PC-9 (cell line): ENCODE data around the gene MANBA. TPM values are rescaled to one million over a fixed set of nuclear protein-coding genes. Genes with fewer than 3 reads are reported as not detected.

Source experiments
- BruUV-seq: library from RNA; stranded (reverse); fragments of 400-500 nt; replicated peaks from 2 replicates; lab custom pipeline; 2021; lab: Mats Ljungman, UMichigan
- CTCF ChIA-PET: fragments of 300-600 bp; sonication (Branson Sonifier 250); formaldehyde crosslinking; loops from one replicate; lab custom pipeline; 2022; ENCODE audit warnings: antibody characterized with exemption; lab: Charles Lee
- POLR2A ChIA-PET: fragments of 300-600 bp; sonication (Branson Sonifier 250); formaldehyde crosslinking; loops from one replicate; lab custom pipeline; 2022; ENCODE audit warnings: antibody characterized with exemption; ENCODE audit not compliant: unreplicated experiment; lab: Charles Lee
- DNase-seq, 2 experiments: peaks; one replicate each; pipeline versions ENCODE4 v3.0.0 to v3.0.0-alpha.2; 2015 to 2022; ENCODE audit warnings: mixed read lengths in 1 of 2
- H2AFZ ChIP-seq: fragments of 200-600 bp; sonication (generic); 2 replicates; pipeline ENCODE4 v1.8.1; 2017; ENCODE audit warnings: antibody characterized with exemption
- H3F3A ChIP-seq: fragments of 200-600 bp; sonication (generic); 2 replicates; pipeline ENCODE4 v1.8.1; 2017; ENCODE audit warnings: antibody characterized with exemption, mild to moderate bottlenecking, low read depth; ENCODE audit not compliant: insufficient read depth
- H3K27ac ChIP-seq: fragments of 200-600 bp; sonication (generic); 2 replicates; pipeline ENCODE4 v1.6.1; 2016; ENCODE audit warnings: mixed run types
- H3K27me3 ChIP-seq: fragments of 200-600 bp; sonication (generic); 2 replicates; pipeline ENCODE4 v1.6.1; 2016; ENCODE audit warnings: low read depth, mixed run types; ENCODE audit not compliant: insufficient read depth
- H3K36me3 ChIP-seq: fragments of 200-600 bp; sonication (generic); 2 replicates; pipeline ENCODE4 v1.6.1; 2016; ENCODE audit warnings: low read depth, mixed run types
- H3K4me1 ChIP-seq: fragments of 200-600 bp; sonication (generic); replicated peaks from 2 replicates; pipeline ENCODE4 v1.6.1; 2016; ENCODE audit warnings: mixed run types; ENCODE audit not compliant: insufficient read depth
- H3K4me2 ChIP-seq: fragments of 200-600 bp; sonication (generic); 2 replicates; pipeline ENCODE4 v1.6.1; 2017; ENCODE audit warnings: mixed run types
- H3K4me3 ChIP-seq: fragments of 200-600 bp; sonication (generic); 2 replicates; pipeline ENCODE4 v1.6.1; 2016; ENCODE audit warnings: mixed run types
- H3K79me2 ChIP-seq: fragments of 200-600 bp; sonication (generic); 2 replicates; pipeline ENCODE4 v1.6.1; 2017; ENCODE audit warnings: low read depth, mixed run types
- H3K9me2 ChIP-seq: fragments of 200-600 bp; sonication (generic); 2 replicates; pipeline ENCODE4 v1.8.1; 2017; ENCODE audit warnings: mild to moderate bottlenecking; ENCODE audit not compliant: insufficient read depth
- H3K9me3 ChIP-seq: fragments of 200-600 bp; sonication (generic); 2 replicates; pipeline ENCODE4 v1.8.1; 2016; ENCODE audit warnings: low read depth; ENCODE audit not compliant: insufficient read depth
- H4K20me1 ChIP-seq: fragments of 200-600 bp; sonication (generic); 2 replicates; pipeline ENCODE4 v1.8.1; 2017; ENCODE audit not compliant: insufficient read depth
- EZH2 ChIP-seq: fragments of 200-600 bp; sonication (generic); IDR thresholded peaks from 2 replicates; pipeline ENCODE4 v1.8.0; 2017; ENCODE audit warnings: antibody characterized with exemption, low read depth
- intact Hi-C: fragments of 100-400 bp; cut with micrococcal nuclease; formaldehyde crosslinking; loops from one replicate; pipeline ENCODE4 v1.10.0; 2022; ENCODE audit not compliant: unreplicated experiment
- total RNA-seq: library from RNA; stranded (reverse); gene quantifications from 2 replicates; pipeline ENCODE4 v1.2.3, GENCODE V29; 2021
- TF ChIP-seq, protein P1 (sequence below): fragments of 200-600 bp; sonication (generic); conservative IDR thresholded peaks from 2 replicates; pipeline ENCODE4 v1.6.1; 2017; ENCODE audit warnings: mixed run types, antibody characterized with exemption, mild to moderate bottlenecking, moderate library complexity

The MANBA gene
- total RNA-seq, 1 experiment from 2014 or later = 11.8 TPM

DNA sequence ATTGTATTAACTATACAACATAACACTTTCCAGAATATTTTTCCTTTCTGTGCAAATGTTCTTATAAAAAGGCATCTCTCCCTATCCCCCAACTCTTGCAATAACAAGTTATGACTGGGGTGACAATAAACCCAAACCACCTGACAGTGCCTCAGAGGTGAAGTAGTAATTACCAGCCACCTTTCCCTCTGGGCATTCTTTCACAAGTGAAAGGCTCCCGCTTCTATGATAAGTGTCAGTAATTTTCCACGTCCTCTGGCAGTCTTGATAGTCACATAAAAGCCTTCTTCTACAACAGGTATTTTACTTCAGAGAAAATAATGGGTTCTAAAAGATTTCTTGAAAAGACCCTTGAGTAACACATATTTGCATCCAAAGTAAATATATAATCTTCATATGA, 82.7 kb downstream of the MANBA start:
- H3K4me3 ChIP-seq = peak overlapping the region; percentile 31; the same call in 1 of the 2 replicates
- H3K27me3 ChIP-seq = no peaks in the 10 kb centered on the region
- no peaks in the 10 kb centered on the region for H3K36me3 ChIP-seq
- DNase-seq = peak in 1 of 2 experiments; percentile 65
- peaks cover 20% of the 10 kb centered on the region for H3F3A ChIP-seq
- H3K4me1 ChIP-seq = peaks cover 48% of the 10 kb centered on the region
- CTCF ChIA-PET = no interaction called here
- no peaks in the 10 kb centered on the region for H4K20me1 ChIP-seq
- BruUV-seq = no TSS peak
- H3K27ac ChIP-seq = peak overlapping the region; percentile 80
- POLR2A ChIA-PET = no interaction called here
- H3K9me3 ChIP-seq = no peaks in the 10 kb centered on the region
- intact Hi-C loops = no loop called here
- no peaks in the 10 kb centered on the region for H3K79me2 ChIP-seq
- no peaks in the 10 kb centered on the region for H3K9me2 ChIP-seq
- H3K4me2 ChIP-seq = peak overlapping the region; percentile 79
- TF ChIP-seq EZH2 = no peak
- TF ChIP-seq, protein P1, sequence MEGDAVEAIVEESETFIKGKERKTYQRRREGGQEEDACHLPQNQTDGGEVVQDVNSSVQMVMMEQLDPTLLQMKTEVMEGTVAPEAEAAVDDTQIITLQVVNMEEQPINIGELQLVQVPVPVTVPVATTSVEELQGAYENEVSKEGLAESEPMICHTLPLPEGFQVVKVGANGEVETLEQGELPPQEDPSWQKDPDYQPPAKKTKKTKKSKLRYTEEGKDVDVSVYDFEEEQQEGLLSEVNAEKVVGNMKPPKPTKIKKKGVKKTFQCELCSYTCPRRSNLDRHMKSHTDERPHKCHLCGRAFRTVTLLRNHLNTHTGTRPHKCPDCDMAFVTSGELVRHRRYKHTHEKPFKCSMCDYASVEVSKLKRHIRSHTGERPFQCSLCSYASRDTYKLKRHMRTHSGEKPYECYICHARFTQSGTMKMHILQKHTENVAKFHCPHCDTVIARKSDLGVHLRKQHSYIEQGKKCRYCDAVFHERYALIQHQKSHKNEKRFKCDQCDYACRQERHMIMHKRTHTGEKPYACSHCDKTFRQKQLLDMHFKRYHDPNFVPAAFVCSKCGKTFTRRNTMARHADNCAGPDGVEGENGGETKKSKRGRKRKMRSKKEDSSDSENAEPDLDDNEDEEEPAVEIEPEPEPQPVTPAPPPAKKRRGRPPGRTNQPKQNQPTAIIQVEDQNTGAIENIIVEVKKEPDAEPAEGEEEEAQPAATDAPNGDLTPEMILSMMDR = no peak
- no peak overlapping the region for H2AFZ ChIP-seq

DNA sequence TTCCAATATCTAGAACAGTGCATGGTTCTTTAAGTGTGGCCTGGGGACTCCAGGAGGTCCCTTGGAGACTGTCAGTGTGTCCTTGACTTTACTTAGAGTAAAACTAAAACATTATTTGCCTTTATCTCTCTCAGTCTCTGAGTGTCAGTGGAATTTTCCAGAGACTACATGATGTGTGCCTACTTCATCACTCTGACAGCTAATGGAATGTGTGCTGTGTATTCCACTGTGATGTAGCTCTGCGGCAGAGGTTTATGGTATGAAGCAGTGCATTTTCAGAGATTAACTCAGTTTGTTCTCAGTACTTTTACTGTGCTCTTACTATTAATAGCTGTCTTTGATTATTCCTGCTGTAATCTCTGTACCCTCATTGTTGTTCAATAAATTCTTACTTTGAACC, 85.6 kb downstream of the MANBA start:
- no peak overlapping the region for H2AFZ ChIP-seq
- POLR2A ChIA-PET = no interaction called here
- no peak overlapping the region for H3K27ac ChIP-seq
- DNase-seq = no peak
- H3K36me3 ChIP-seq = no peaks in the 10 kb centered on the region
- peaks cover 20% of the 10 kb centered on the region for H3F3A ChIP-seq
- H3K4me3 ChIP-seq = no peak overlapping the region
- intact Hi-C loops = no loop called here
- no TSS peak for BruUV-seq
- no peak overlapping the region for H3K4me2 ChIP-seq
- no peaks in the 10 kb centered on the region for H3K9me3 ChIP-seq
- TF ChIP-seq, protein P1 = no peak
- TF ChIP-seq EZH2 = no peak
- H3K79me2 ChIP-seq = no peaks in the 10 kb centered on the region
- CTCF ChIA-PET = interaction anchor here (0.7 kb wide), 1 partner anchor 862 kb away, joined by 3 read pairs; no protein-coding TSS in a partner anchor
- no peaks in the 10 kb centered on the region for H3K9me2 ChIP-seq
- H3K27me3 ChIP-seq = no peaks in the 10 kb centered on the region
- peaks cover 40% of the 10 kb centered on the region for H3K4me1 ChIP-seq
- no peaks in the 10 kb centered on the region for H4K20me1 ChIP-seq

GRCh38 chr4:102667001-102667400, 93.8 kb downstream of the MANBA start:
- DNase-seq = no peak
- Histone ChIP-seq H3K9me2 (no peaks in the 10 kb centered on the region), H3K27me3 (no peaks in the 10 kb centered on the region), H3K4me3 (no peak overlapping the region), H2AFZ (no peak overlapping the region), H3K9me3 (no peaks in the 10 kb centered on the region), H3K4me2 (no peak overlapping the region), H3F3A (no peaks in the 10 kb centered on the region), H3K4me1 (no peaks in the 10 kb centered on the region), H3K79me2 (no peaks in the 10 kb centered on the region), H3K27ac (no peak overlapping the region), H4K20me1 (no peaks in the 10 kb centered on the region), H3K36me3 (no peaks in the 10 kb centered on the region)
- intact Hi-C loops = no loop called here
- CTCF ChIA-PET = no interaction called here
- BruUV-seq = no TSS peak
- POLR2A ChIA-PET = no interaction called here
- TF ChIP-seq, protein P1 = no peak
- no peak for TF ChIP-seq EZH2
